K562 (cell line): Measurements from ENCODE around the gene SKIL. TPM values are rescaled to one million over a fixed set of nuclear protein-coding genes. Genes with fewer than 3 reads are reported as not detected.

Source experiments
- ARID1B ChIP-seq: fragments of 450-650 bp; IDR thresholded peaks from 2 replicates; pipeline ENCODE4 v1.6.1; 2016; ENCODE audit warnings: antibody characterized with exemption, mild to moderate bottlenecking, inconsistent platforms
- BDP1 ChIP-seq: IDR thresholded peaks from 3 replicates; pipeline ENCODE4 v1.6.1; 2011; ENCODE audit not compliant: insufficient read length, insufficient read depth
- CCNT2 ChIP-seq: IDR thresholded peaks from 2 replicates; pipeline ENCODE4 v1.6.1; 2011; ENCODE audit warnings: borderline replicate concordance, low read depth, mild to moderate bottlenecking, moderate library complexity, mixed read lengths, low read length; ENCODE audit not compliant: insufficient read length; ENCODE audit errors: extremely low read depth
- EP400 ChIP-seq: fragments of 450-650 bp; IDR thresholded peaks from 2 replicates; pipeline ENCODE4 v1.6.1; 2017; ENCODE audit warnings: antibody characterized with exemption, mild to moderate bottlenecking, moderate library complexity
- LEF1 ChIP-seq: fragments of 450-650 bp; IDR thresholded peaks from 2 replicates; pipeline ENCODE4 v1.6.1; 2016; ENCODE audit warnings: mild to moderate bottlenecking
- NR2C1 ChIP-seq, 2 experiments: fragments of 450-650 bp; IDR thresholded peaks; 2 replicates each; pipeline ENCODE4 v1.6.1; 2017; ENCODE audit warnings: mild to moderate bottlenecking in 2 of 2, antibody characterized with exemption in 1 of 2, inconsistent platforms in 1 of 2, missing compliant biosample characterization in 1 of 2, missing genetic modification characterization in 1 of 2
- NR2C2 ChIP-seq, 2 experiments: fragments of 200-800 bp in 1 of 2; sonication (Bioruptor generic) in 1 of 2; sonication (generic) in 1 of 2; formaldehyde crosslinking in 1 of 2; IDR thresholded peaks; 2 replicates each; pipeline versions ENCODE4 v1.6.1 to v1.8.0; 2016 to 2022; ENCODE audit warnings: mild to moderate bottlenecking in 1 of 2, missing compliant biosample characterization in 1 of 2, missing genetic modification characterization in 1 of 2, missing genetic modification reagents in 1 of 2
- OTX1 ChIP-seq: fragments of 450-650 bp; formaldehyde crosslinking; IDR thresholded peaks from 2 replicates; pipeline ENCODE4 v1.4.0; 2022; ENCODE audit warnings: mild to moderate bottlenecking
- TAF1 ChIP-seq: IDR thresholded peaks from 2 replicates; pipeline ENCODE4 v1.6.1; 2011; ENCODE audit warnings: mild to moderate bottlenecking, low read length, moderate library complexity; ENCODE audit not compliant: insufficient read depth, control insufficient read depth, severe bottlenecking; ENCODE audit errors: extremely low read depth
- TARDBP ChIP-seq: fragments of 450-650 bp; IDR thresholded peaks from 2 replicates; pipeline ENCODE4 v1.6.1; 2016
- ZNF384 ChIP-seq: IDR thresholded peaks from 2 replicates; pipeline ENCODE4 v1.6.1; 2012; ENCODE audit warnings: low read depth, low read length, improper control_type of control experiment
- ZNF644 ChIP-seq: fragments of 200-800 bp; sonication (Bioruptor generic); IDR thresholded peaks from 2 replicates; pipeline ENCODE4 v1.6.1; 2016; ENCODE audit warnings: low read depth, missing genetic modification characterization, missing compliant biosample characterization
- polyA plus RNA-seq, 8 experiments: library from polyadenylated mRNA; depleted of rRNA in 4 of 8; stranded (reverse) in 5 of 8; unstranded in 3 of 8; fragments of >200 nt; fragmentation: Nextera tagmentation in 2 of 8; fragmentation: Illumina TruSeq in 1 of 8; extraction: Ambion mirVana in 2 of 8; extraction: Trizol in 1 of 8; gene quantifications; 2 replicates each; pipeline versions ENCODE4 v1.2.1 to v1.2.3, GENCODE V29; 2011 to 2014; ENCODE audit warnings: inconsistent platforms in 1 of 8, missing spikeins in 1 of 8
- total RNA-seq, 7 experiments: library from RNA; depleted of rRNA in 6 of 7; stranded (reverse); fragments of >200 nt in 6 of 7; fragmentation: Illumina TruSeq in 2 of 7; extraction: Trizol in 2 of 7; gene quantifications; 2 replicates each; pipeline versions ENCODE4 v1.2.1 to v1.2.3, GENCODE V29; 2011 to 2021; ENCODE audit warnings: low replicate concordance in 1 of 7
- TF ChIP-seq, protein P1 (sequence below), 3 experiments: fragments of 200-800 bp in 1 of 3; sonication (Bioruptor generic) in 1 of 3; sonication (generic) in 1 of 3; formaldehyde crosslinking in 1 of 3; IDR thresholded peaks; 2 replicates each; pipeline versions ENCODE4 v1.6.1 to v1.8.0; 2016 to 2022; ENCODE audit warnings: mild to moderate bottlenecking in 2 of 3, missing compliant biosample characterization in 2 of 3, missing genetic modification characterization in 2 of 3, missing genetic modification reagents in 1 of 3
- TF ChIP-seq, protein P2 (sequence below): sonication (generic); formaldehyde crosslinking; IDR thresholded peaks from 2 replicates; pipeline ENCODE4 v1.8.0; 2023; ENCODE audit warnings: mild to moderate bottlenecking, missing genetic modification reagents
- TF ChIP-seq, protein P3 (sequence below): fragments of 450-650 bp; formaldehyde crosslinking; IDR thresholded peaks from 2 replicates; pipeline ENCODE4 v1.4.0; 2022; ENCODE audit warnings: missing genetic modification characterization

SKIL gene
- total and polyA plus RNA-seq, 9 of the 15 experiments (the other 6 are each of a cell fraction or from before 2014, with no cell fraction given), result 4.3 to 19.1 (median 9.7) TPM

DNA sequence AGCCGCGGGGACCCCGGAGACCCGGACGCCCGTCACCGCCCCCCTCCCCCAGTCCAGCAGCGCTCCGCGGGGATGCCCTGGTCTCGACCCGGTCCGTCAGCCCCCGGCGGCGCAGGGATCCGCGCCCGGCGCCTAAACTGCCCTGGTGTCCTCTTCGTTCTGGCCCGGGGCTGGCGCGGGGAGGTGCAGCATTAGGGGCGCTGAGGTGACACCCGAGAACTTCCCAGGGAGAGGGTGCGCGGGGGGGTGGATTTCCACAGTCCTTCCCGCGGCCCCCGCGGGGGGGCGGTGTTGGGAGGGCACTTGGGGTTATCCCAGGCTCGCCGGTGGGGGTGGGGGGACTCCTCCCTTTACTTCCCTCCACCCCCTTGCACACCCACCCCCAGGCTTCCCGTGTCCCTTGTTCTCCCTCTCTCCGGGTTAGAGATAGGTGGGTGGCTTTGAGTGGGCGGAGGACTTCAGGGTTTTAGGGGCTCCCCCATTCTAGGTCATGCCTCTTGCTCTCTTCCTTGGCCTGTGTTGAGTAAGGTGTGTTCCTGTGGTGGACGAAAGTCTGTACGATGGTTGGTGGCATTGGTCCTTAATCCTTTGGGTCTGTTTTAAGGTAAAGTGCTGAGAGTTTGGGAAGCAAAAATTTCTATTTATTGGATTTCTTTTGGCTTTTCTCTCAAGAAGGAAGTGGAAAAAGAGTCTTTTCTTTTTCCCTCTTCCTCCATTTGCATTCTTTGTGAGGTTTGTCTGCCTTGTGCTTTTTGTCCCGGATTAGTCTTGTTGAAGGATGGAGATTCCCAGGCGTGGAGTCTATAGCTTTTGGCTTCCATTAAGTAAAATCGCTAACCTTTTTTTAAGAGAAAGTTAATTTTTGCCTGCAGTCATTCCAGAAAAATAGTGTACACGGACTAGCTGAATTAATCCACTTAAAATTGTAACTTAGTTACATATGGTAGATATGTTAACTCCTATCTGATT lies 811 bp downstream of the SKIL start (continued):
- TF ChIP-seq, protein P1, sequence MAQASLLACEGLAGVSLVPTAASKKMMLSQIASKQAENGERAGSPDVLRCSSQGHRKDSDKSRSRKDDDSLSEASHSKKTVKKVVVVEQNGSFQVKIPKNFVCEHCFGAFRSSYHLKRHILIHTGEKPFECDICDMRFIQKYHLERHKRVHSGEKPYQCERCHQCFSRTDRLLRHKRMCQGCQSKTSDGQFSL (CRISPR knock-in tag; IDR thresholded peaks at IDR 0.05), result peak; percentile 85
- TF ChIP-seq, protein P1 (tag; IDR thresholded peaks at IDR 0.05), result peak in 1 of 2 experiments; percentile 90; a peak in 2 of 4 replicates
- TF ChIP-seq BDP1 (no peak), ZNF644 (no peak), OTX1 (CRISPR knock-in tag) (0 out of 2 replicates have a peak, but pooled peaks have one; percentile 35), ZNF384 (0 out of 2 replicates have a peak, but pooled peaks have one; percentile 8), ARID1B (peak; percentile 46; the same call in 1 of the 2 replicates), NR2C1 (IDR thresholded peaks at IDR 0.05) (no peak), NR2C1 (tag; IDR thresholded peaks at IDR 0.05) (peak; percentile 25; the same call in 1 of the 2 replicates), NR2C2 (CRISPR knock-in tag; IDR thresholded peaks at IDR 0.05) (0 out of 2 replicates have a peak, but pooled peaks have one; percentile 12), NR2C2 (tag; IDR thresholded peaks at IDR 0.05) (no peak; the same call in 1 of the 2 replicates), TARDBP (peak; percentile 52; the same call in 1 of the 2 replicates), LEF1 (peak; percentile 51; the same call in 1 of the 2 replicates), TAF1 (peak; percentile 45), CCNT2 (peak; percentile 28), EP400 (peak; percentile 36; the same call in 1 of the 2 replicates)
- TF ChIP-seq, protein P2, sequence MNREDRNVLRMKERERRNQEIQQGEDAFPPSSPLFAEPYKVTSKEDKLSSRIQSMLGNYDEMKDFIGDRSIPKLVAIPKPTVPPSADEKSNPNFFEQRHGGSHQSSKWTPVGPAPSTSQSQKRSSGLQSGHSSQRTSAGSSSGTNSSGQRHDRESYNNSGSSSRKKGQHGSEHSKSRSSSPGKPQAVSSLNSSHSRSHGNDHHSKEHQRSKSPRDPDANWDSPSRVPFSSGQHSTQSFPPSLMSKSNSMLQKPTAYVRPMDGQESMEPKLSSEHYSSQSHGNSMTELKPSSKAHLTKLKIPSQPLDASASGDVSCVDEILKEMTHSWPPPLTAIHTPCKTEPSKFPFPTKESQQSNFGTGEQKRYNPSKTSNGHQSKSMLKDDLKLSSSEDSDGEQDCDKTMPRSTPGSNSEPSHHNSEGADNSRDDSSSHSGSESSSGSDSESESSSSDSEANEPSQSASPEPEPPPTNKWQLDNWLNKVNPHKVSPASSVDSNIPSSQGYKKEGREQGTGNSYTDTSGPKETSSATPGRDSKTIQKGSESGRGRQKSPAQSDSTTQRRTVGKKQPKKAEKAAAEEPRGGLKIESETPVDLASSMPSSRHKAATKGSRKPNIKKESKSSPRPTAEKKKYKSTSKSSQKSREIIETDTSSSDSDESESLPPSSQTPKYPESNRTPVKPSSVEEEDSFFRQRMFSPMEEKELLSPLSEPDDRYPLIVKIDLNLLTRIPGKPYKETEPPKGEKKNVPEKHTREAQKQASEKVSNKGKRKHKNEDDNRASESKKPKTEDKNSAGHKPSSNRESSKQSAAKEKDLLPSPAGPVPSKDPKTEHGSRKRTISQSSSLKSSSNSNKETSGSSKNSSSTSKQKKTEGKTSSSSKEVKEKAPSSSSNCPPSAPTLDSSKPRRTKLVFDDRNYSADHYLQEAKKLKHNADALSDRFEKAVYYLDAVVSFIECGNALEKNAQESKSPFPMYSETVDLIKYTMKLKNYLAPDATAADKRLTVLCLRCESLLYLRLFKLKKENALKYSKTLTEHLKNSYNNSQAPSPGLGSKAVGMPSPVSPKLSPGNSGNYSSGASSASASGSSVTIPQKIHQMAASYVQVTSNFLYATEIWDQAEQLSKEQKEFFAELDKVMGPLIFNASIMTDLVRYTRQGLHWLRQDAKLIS (CRISPR knock-in tag), result peak; percentile 96
- TF ChIP-seq, protein P3, sequence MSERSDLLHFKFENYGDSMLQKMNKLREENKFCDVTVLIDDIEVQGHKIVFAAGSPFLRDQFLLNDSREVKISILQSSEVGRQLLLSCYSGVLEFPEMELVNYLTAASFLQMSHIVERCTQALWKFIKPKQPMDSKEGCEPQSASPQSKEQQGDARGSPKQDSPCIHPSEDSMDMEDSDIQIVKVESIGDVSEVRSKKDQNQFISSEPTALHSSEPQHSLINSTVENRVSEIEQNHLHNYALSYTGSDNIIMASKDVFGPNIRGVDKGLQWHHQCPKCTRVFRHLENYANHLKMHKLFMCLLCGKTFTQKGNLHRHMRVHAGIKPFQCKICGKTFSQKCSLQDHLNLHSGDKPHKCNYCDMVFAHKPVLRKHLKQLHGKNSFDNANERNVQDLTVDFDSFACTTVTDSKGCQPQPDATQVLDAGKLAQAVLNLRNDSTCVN (CRISPR knock-in tag), result peak; percentile 17; the same call in 1 of the 2 replicates
